Ectodermal cell (in vitro differentiated cells): ENCODE results near the gene PAEP.

Source experiments
- H3K27ac ChIP-seq: 2 replicates; pipeline ENCODE4 v1.7.0; 2013; ENCODE audit warnings: mild to moderate bottlenecking, low read depth, low read length; ENCODE audit not compliant: insufficient read depth, poor library complexity, severe bottlenecking
- H3K27me3 ChIP-seq: 2 replicates; pipeline ENCODE4 v1.7.0; 2013; ENCODE audit warnings: mild to moderate bottlenecking, low read length; ENCODE audit not compliant: insufficient read depth, control insufficient read depth, poor library complexity, severe bottlenecking
- H3K36me3 ChIP-seq: one replicate; pipeline ENCODE4 v1.7.0; 2013; ENCODE audit warnings: low read length; ENCODE audit not compliant: control insufficient read depth, insufficient read depth
- H3K4me1 ChIP-seq: one replicate; pipeline ENCODE4 v1.7.0; 2013; ENCODE audit warnings: low read length; ENCODE audit not compliant: control insufficient read depth, insufficient read depth
- H3K4me3 ChIP-seq: 2 replicates; pipeline ENCODE4 v1.7.0; 2013; ENCODE audit warnings: low read depth, low read length, control low read depth; ENCODE audit not compliant: insufficient read depth
- H3K9me3 ChIP-seq: 2 replicates; pipeline ENCODE4 v1.7.0; 2013; ENCODE audit warnings: mild to moderate bottlenecking, low read length, moderate library complexity; ENCODE audit not compliant: control insufficient read depth
- WGBS, 2 experiments: methylation state at CpG; one replicate each; pipeline ENCODE4 v1.1.7; 2013; ENCODE audit warnings: missing lambda C conversion rate in 2 of 2; 5-methylcytosine and 5-hydroxymethylcytosine counted together

Gene PAEP

GRCh38 chr9:135565141-135565628 lies 3.6 kb downstream of the PAEP start:
- WGBS, 2 experiments = 89 to 90% methylated on average over 9 of the region's 9 CpGs
- no peaks in the 10 kb centered on the region for H3K9me3 ChIP-seq

DNA sequence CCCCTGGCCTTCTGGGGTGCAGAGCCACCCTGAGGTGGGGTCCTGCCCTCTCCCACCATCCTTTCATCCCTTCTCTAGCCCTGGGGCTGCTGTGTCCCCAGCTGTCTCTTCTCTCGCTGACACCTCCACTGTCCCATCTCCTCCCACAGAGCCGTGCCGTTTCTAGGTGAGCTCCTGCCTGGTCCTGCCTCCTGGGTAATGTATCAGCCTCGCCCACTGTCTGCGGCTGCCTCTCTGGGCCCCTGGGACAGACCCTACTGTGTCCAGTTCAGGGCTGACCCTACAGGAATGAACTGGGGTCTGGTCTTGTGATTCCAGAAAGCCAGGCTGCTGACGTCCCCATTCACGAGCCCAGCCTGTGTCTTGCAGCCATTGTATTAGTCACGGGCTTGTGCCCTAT lies 4.1 kb downstream of the PAEP start:
- Histone ChIP-seq H3K4me3 (no peak overlapping the region), H3K27me3 (no peaks in the 10 kb centered on the region), H3K4me1 (no peaks in the 10 kb centered on the region), H3K9me3 (no peaks in the 10 kb centered on the region), H3K36me3 (no peaks in the 10 kb centered on the region), H3K27ac (no peak overlapping the region)
- WGBS, 2 experiments = 85 to 89% methylated on average over 8 of the region's 8 CpGs

More at GRCh38 chr9:135565141-135565628, 3.6 kb downstream of the PAEP start:
- H3K36me3 ChIP-seq = no peaks in the 10 kb centered on the region
- no peak overlapping the region for H3K27ac ChIP-seq
- H3K4me3 ChIP-seq = no peak overlapping the region
- no peaks in the 10 kb centered on the region for H3K4me1 ChIP-seq
- no peaks in the 10 kb centered on the region for H3K27me3 ChIP-seq

DNA sequence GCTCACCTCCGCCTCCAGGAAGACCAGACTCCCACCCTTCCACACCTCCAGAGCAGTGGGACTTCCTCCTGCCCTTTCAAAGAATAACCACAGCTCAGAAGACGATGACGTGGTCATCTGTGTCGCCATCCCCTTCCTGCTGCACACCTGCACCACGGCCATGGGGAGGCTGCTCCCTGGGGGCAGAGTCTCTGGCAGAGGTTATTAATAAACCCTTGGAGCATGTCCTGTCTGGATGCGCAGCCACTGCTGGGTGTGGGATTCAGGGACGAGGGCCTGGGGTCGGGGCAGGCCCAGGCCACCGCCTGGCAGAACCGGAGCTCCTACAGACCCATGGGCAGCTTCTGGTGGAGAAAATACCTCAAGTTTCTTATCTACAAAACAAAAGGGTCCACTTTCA lies 5.0 kb downstream of the PAEP start:
- H3K4me3 ChIP-seq = no peak overlapping the region
- no peaks in the 10 kb centered on the region for H3K4me1 ChIP-seq
- H3K9me3 ChIP-seq = no peaks in the 10 kb centered on the region
- WGBS, 2 experiments = 94 to 95% methylated on average over 10 of the region's 10 CpGs
- H3K36me3 ChIP-seq = no peaks in the 10 kb centered on the region
- H3K27ac ChIP-seq = no peak overlapping the region
- H3K27me3 ChIP-seq = no peaks in the 10 kb centered on the region

DNA sequence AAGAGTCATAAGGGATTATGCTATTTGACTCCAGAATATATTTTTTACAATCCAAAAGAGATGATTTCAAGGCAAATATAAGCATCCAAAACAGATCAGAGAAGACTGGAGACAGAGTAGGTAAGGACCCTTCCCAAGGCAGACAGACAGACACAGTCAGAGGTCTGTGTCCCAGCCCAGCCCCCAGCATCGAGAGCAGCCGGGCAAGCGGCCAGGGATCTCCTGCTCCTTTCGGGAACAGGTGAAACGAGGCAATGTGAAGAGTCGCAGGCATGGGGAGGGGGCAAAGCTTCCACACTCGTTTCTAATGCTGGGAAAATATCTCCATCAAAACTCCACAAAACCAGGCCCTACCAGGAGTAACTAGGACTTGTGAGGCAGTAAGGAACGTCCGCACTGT lies 5.8 kb downstream of the PAEP start:
- H3K4me1 ChIP-seq = no peaks in the 10 kb centered on the region
- H3K27me3 ChIP-seq = no peaks in the 10 kb centered on the region
- 80 to 85% methylated on average over 9 of the region's 9 CpGs for whole genome bisulfite sequencing, 2 experiments
- H3K27ac ChIP-seq = no peak overlapping the region
- no peaks in the 10 kb centered on the region for H3K9me3 ChIP-seq
- no peaks in the 10 kb centered on the region for H3K36me3 ChIP-seq
- H3K4me3 ChIP-seq = no peak overlapping the region

DNA sequence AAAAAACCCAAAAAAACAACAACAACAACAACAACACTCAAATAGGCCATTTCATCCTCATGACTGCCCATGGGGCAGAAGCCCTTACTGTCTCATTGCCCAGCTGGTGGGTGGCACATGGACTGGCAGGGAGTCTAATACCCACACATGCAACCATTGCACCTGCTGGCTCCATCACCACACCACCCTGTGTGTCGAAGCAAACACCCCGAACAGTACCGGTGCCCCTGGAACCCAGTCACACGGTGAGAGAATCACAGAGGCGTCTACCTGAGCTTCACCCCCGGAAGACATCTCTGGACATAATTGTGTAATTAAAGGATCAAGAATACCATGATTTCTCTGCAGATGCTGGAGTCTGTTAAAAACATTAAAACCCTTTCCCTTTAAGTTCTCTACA lies 6.5 kb downstream of the PAEP start:
- WGBS, 2 experiments = 96 to 98% methylated on average over 6 of the region's 6 CpGs

DNA sequence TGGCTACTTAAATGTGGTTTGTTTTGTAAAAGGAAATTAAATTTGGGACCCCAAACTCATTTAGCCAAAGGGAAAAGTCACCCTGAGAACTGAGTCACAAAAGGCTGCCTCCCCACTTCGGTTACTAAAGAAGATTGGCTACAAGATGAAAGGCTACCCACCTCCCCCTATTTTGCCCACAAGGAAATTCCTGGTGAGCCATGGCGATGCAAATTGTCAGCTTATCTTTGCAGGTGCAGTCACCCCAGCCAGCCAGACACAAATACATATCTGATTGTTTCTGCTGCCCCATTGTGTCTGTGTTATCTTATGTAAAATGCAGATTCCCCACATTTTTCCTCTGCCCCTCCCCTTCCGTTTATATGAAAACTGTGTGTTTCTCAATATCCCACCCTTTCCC lies 8.9 kb downstream of the PAEP start:
- no peaks in the 10 kb centered on the region for H3K9me3 ChIP-seq
- 52 to 63% methylated on average over 3 of the region's 3 CpGs for WGBS, 2 experiments
- H3K4me3 ChIP-seq = no peak overlapping the region
- no peaks in the 10 kb centered on the region for H3K27me3 ChIP-seq
- H3K27ac ChIP-seq = no peak overlapping the region
- no peaks in the 10 kb centered on the region for H3K36me3 ChIP-seq
- no peaks in the 10 kb centered on the region for H3K4me1 ChIP-seq

More for the DNA sequence above, 6.5 kb downstream of the PAEP start:
- Histone ChIP-seq H3K9me3 (no peaks in the 10 kb centered on the region), H3K4me1 (no peaks in the 10 kb centered on the region), H3K4me3 (no peak overlapping the region), H3K27ac (no peak overlapping the region), H3K27me3 (no peaks in the 10 kb centered on the region), H3K36me3 (no peaks in the 10 kb centered on the region)

DNA sequence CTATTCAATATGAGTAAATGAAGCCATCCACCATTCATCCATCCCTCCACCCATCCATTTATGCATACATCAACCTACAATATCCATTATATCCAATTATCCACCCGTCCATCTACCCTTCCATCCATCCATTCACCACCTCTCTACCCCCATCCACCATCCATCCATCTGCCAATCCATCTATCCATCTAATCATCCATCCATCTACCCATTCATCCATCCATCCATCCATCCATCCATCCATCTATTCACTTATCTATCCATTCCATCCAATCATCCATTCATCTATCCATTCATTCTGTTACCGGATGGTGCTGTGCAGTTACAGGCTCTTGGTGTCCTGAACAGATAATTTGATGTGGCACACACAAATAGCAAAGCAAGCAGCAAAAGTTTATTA lies 10.7 kb downstream of the PAEP start:
- H3K36me3 ChIP-seq = no peaks in the 10 kb centered on the region
- no peak overlapping the region for H3K27ac ChIP-seq
- no peaks in the 10 kb centered on the region for H3K27me3 ChIP-seq
- H3K4me1 ChIP-seq = no peaks in the 10 kb centered on the region
- no peaks in the 10 kb centered on the region for H3K9me3 ChIP-seq
- H3K4me3 ChIP-seq = no peak overlapping the region
- WGBS, 2 experiments = 84 to 88% methylated on average over 2 of the region's 2 CpGs

DNA sequence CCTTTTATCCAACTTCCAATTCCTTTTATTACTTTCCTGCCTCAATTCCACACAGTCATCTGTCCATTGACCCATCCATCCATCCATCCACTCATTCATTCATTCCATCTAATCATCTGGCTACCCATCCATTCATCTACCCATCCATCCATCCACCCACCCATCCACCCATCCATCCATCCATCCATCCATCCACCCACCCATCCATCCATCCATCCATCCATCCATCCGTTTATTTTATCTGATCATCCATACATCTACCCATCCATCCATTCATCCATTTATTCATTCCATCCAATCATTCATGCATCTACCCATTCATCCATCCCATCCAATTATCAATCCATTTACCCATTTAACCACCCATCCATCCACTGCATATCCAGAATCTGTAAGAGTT lies 11.6 kb downstream of the PAEP start:
- Histone ChIP-seq H3K36me3 (no peaks in the 10 kb centered on the region), H3K27me3 (no peaks in the 10 kb centered on the region), H3K4me1 (no peaks in the 10 kb centered on the region), H3K27ac (no peak overlapping the region), H3K9me3 (no peaks in the 10 kb centered on the region), H3K4me3 (no peak overlapping the region)
- 78 to 87% methylated on average over 1 of the region's 1 CpG for WGBS, 2 experiments

DNA sequence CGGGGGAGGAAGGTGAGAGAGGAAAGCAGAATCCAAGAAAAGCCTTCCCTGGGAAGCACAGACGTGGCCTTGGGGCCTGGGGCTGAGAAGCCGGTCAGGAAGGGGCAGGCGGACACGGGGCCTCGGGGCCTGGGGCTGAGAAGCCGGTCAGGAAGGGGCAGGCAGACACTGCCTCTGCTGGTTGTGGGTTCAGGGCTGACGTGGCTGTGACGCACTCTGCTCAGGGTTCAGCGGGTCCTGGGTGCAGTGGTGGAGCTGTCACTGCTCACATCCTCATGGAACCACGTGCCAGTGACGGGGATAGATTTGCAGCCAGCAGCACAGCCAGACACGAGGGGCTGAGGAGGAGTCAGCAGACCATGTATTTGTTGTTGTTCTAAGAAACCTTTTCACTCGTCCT lies 12.8 kb downstream of the PAEP start:
- H3K4me3 ChIP-seq = no peak overlapping the region
- WGBS, 2 experiments = 90 to 92% methylated on average over 14 of the region's 14 CpGs
- no peaks in the 10 kb centered on the region for H3K27me3 ChIP-seq
- no peaks in the 10 kb centered on the region for H3K36me3 ChIP-seq
- no peaks in the 10 kb centered on the region for H3K9me3 ChIP-seq
- H3K4me1 ChIP-seq = no peaks in the 10 kb centered on the region
- H3K27ac ChIP-seq = no peak overlapping the region

DNA sequence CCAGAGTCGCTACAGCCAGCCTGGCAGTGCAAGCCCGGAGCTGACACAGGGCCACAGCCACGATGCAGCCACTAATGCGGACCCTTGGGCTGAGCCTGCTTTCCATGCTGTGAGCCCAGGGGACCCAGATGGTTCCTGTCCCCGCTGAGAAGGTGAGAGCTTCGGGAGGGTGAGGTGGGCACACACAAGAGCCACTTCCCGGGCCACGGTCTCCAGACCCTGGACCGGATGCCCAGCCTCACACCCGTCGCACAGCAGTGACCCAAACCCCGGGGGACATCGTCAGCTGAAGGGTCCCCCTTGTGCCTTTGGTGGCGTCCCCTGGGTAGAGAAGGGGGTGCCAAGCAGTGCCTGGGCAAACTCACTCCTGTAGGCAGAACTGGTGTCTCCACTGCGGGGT lies 13.4 kb downstream of the PAEP start:
- no peak overlapping the region for H3K27ac ChIP-seq
- H3K9me3 ChIP-seq = no peaks in the 10 kb centered on the region
- H3K4me3 ChIP-seq = no peak overlapping the region
- H3K36me3 ChIP-seq = no peaks in the 10 kb centered on the region
- 94 to 95% methylated on average over 15 of the region's 15 CpGs for WGBS, 2 experiments
- no peaks in the 10 kb centered on the region for H3K4me1 ChIP-seq
- no peaks in the 10 kb centered on the region for H3K27me3 ChIP-seq

- Histone ChIP-seq H3K9me3 (no peaks in the 10 kb centered on the region), H3K27ac (no peak overlapping the region), H3K36me3 (no peaks in the 10 kb centered on the region), H3K4me3 (no peak overlapping the region), H3K4me1 (no peaks in the 10 kb centered on the region), H3K27me3 (no peaks in the 10 kb centered on the region)
- 90 to 91% methylated on average over 22 of the region's 22 CpGs for WGBS, 2 experiments
These were observed 14.6 kb downstream of the PAEP start for GRCh38 chr9:135575995-135576631.
